DND-41 (cell line): ENCODE data around the gene PIAS2.

Experiments used
- EZH2 ChIP-seq: IDR thresholded peaks from 3 replicates; pipeline ENCODE4 v1.6.1; 2012; ENCODE audit warnings: borderline replicate concordance, low read depth, mild to moderate bottlenecking, moderate library complexity, low read length, inconsistent platforms; ENCODE audit not compliant: severe bottlenecking
- TF ChIP-seq, protein P1 (sequence below): IDR thresholded peaks from 2 replicates; pipeline ENCODE4 v1.5.1; 2012; ENCODE audit warnings: borderline replicate concordance, low read length, moderate library complexity, mild to moderate bottlenecking; ENCODE audit not compliant: poor library complexity, severe bottlenecking; ENCODE audit errors: extremely low read depth

DNA sequence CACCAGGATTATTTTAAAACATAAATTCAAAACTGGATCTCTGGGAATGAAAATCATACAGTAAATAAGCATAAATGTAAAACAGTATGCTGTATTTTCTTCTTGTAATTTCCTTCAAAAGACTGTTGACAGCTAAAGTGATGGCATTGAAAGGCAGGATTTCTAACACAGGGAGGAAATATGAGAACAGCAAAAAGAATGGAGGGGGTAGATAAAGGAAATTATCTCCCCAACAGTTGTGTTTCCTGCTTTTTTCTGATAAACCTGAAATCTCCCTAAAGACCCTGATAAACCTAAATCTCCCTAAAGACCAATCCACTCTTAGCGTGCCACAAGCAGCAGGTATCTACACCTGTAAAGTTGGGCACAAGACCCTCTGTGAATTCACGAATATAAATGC is 50.8 kb downstream of the PIAS2 start:
- TF ChIP-seq, protein P1, sequence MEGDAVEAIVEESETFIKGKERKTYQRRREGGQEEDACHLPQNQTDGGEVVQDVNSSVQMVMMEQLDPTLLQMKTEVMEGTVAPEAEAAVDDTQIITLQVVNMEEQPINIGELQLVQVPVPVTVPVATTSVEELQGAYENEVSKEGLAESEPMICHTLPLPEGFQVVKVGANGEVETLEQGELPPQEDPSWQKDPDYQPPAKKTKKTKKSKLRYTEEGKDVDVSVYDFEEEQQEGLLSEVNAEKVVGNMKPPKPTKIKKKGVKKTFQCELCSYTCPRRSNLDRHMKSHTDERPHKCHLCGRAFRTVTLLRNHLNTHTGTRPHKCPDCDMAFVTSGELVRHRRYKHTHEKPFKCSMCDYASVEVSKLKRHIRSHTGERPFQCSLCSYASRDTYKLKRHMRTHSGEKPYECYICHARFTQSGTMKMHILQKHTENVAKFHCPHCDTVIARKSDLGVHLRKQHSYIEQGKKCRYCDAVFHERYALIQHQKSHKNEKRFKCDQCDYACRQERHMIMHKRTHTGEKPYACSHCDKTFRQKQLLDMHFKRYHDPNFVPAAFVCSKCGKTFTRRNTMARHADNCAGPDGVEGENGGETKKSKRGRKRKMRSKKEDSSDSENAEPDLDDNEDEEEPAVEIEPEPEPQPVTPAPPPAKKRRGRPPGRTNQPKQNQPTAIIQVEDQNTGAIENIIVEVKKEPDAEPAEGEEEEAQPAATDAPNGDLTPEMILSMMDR: no peak
- TF ChIP-seq EZH2: no peak
